Measurements from ENCODE around the gene CALML6.
"Not testable (repeated sequence)": the region's sequence is repeated elsewhere in the genome, so short reads cannot be mapped to it uniquely, and the experiment has no call there.

Gene CALML6

GRCh38 chr1:1934848-1935247 is 19.8 kb downstream of the CALML6 start:
- not testable (repeated sequence) for H3K27me3 Mint-ChIP-seq (ENCODE audit: low read depth); H3K4me3 Mint-ChIP-seq; H3K27ac Mint-ChIP-seq; H3K36me3 Mint-ChIP-seq (ENCODE audit: low read depth); DNase-seq (ENCODE audit: low spot score); H3K4me1 Mint-ChIP-seq (ENCODE audit: low read depth)
- H3K9me3 Mint-ChIP-seq = peaks cover 25% of the 10 kb centered on the region

GRCh38 chr1:1937061-1937460 is 22.0 kb downstream of the CALML6 start:
- no peak for DNase-seq (ENCODE audit: low spot score)
- peaks cover 25% of the 10 kb centered on the region for H3K9me3 Mint-ChIP-seq
- no peaks in the 10 kb centered on the region for H3K4me1 Mint-ChIP-seq (ENCODE audit: low read depth)
- peaks cover 5% of the 10 kb centered on the region for H3K36me3 Mint-ChIP-seq (ENCODE audit: low read depth)
- no peak overlapping the region for H3K4me3 Mint-ChIP-seq
- no peak overlapping the region for H3K27ac Mint-ChIP-seq
- no peaks in the 10 kb centered on the region for H3K27me3 Mint-ChIP-seq (ENCODE audit: low read depth)

- Mint-ChIP-seq H3K4me1 (ENCODE audit: low read depth) (no peaks in the 10 kb centered on the region), H3K36me3 (ENCODE audit: low read depth) (peaks cover 5% of the 10 kb centered on the region), H3K4me3 (no peak overlapping the region), H3K27ac (no peak overlapping the region), H3K27me3 (ENCODE audit: low read depth) (no peaks in the 10 kb centered on the region), H3K9me3 (peaks cover 25% of the 10 kb centered on the region)
- no peak for DNase-seq (ENCODE audit: low spot score)
Measured at GRCh38 chr1:1937549-1938275, 22.7 kb downstream of the CALML6 start.

GRCh38 chr1:1938276-1938573 is 23.2 kb downstream of the CALML6 start:
- Mint-ChIP-seq H3K4me3 (no peak overlapping the region), H3K36me3 (ENCODE audit: low read depth) (peaks cover 5% of the 10 kb centered on the region), H3K27me3 (ENCODE audit: low read depth) (no peaks in the 10 kb centered on the region), H3K27ac (no peak overlapping the region), H3K4me1 (ENCODE audit: low read depth) (no peaks in the 10 kb centered on the region), H3K9me3 (peaks cover 25% of the 10 kb centered on the region)
- DNase-seq (ENCODE audit: low spot score) = no peak

GRCh38 chr1:1938613-1939295 is 23.7 kb downstream of the CALML6 start:
- DNase-seq (ENCODE audit: low spot score) = no peak
- Mint-ChIP-seq H3K36me3 (ENCODE audit: low read depth) (peaks cover 5% of the 10 kb centered on the region), H3K4me1 (ENCODE audit: low read depth) (no peaks in the 10 kb centered on the region), H3K27me3 (ENCODE audit: low read depth) (no peaks in the 10 kb centered on the region), H3K27ac (no peak overlapping the region), H3K9me3 (peaks cover 20% of the 10 kb centered on the region), H3K4me3 (no peak overlapping the region)

- Mint-ChIP-seq H3K4me1 (ENCODE audit: low read depth) (no peaks in the 10 kb centered on the region), H3K9me3 (peaks cover 13% of the 10 kb centered on the region), H3K36me3 (ENCODE audit: low read depth) (no peaks in the 10 kb centered on the region), H3K27me3 (ENCODE audit: low read depth) (no peaks in the 10 kb centered on the region), H3K27ac (no peak overlapping the region), H3K4me3 (no peak overlapping the region)
- no peak for DNase-seq (ENCODE audit: low spot score)
Measured at GRCh38 chr1:1939296-1940122, 24.4 kb downstream of the CALML6 start.

- no peaks in the 10 kb centered on the region for H3K27me3 Mint-ChIP-seq (ENCODE audit: low read depth)
- no peak overlapping the region for H3K4me3 Mint-ChIP-seq
- no peaks in the 10 kb centered on the region for H3K4me1 Mint-ChIP-seq (ENCODE audit: low read depth)
- no peak for DNase-seq (ENCODE audit: low spot score)
- H3K27ac Mint-ChIP-seq = no peak overlapping the region
- H3K9me3 Mint-ChIP-seq = peaks cover 7% of the 10 kb centered on the region
- no peaks in the 10 kb centered on the region for H3K36me3 Mint-ChIP-seq (ENCODE audit: low read depth)
Measured at GRCh38 chr1:1940123-1940425, 25.0 kb downstream of the CALML6 start.

- H3K36me3 Mint-ChIP-seq (ENCODE audit: low read depth) = no peaks in the 10 kb centered on the region
- H3K27me3 Mint-ChIP-seq (ENCODE audit: low read depth) = no peaks in the 10 kb centered on the region
Measured at GRCh38 chr1:1941211-1941841, 26.3 kb downstream of the CALML6 start.

GRCh38 chr1:1941868-1942752 is 27.1 kb downstream of the CALML6 start:
- Mint-ChIP-seq H3K27me3 (ENCODE audit: low read depth) (no peaks in the 10 kb centered on the region), H3K4me3 (no peak overlapping the region), H3K36me3 (ENCODE audit: low read depth) (no peaks in the 10 kb centered on the region), H3K4me1 (ENCODE audit: low read depth) (no peaks in the 10 kb centered on the region), H3K27ac (no peak overlapping the region), H3K9me3 (no peaks in the 10 kb centered on the region)
- DNase-seq (ENCODE audit: low spot score) = no peak

More at GRCh38 chr1:1941211-1941841, 26.3 kb downstream of the CALML6 start:
- H3K27ac Mint-ChIP-seq = no peak overlapping the region
- H3K4me3 Mint-ChIP-seq = no peak overlapping the region
- H3K4me1 Mint-ChIP-seq (ENCODE audit: low read depth) = no peaks in the 10 kb centered on the region
- H3K9me3 Mint-ChIP-seq = no peaks in the 10 kb centered on the region
- DNase-seq (ENCODE audit: low spot score) = no peak

GRCh38 chr1:1942753-1943656 is 27.9 kb downstream of the CALML6 start:
- Mint-ChIP-seq H3K27ac (no peak overlapping the region), H3K4me3 (no peak overlapping the region), H3K9me3 (no peaks in the 10 kb centered on the region), H3K4me1 (ENCODE audit: low read depth) (no peaks in the 10 kb centered on the region), H3K36me3 (ENCODE audit: low read depth) (no peaks in the 10 kb centered on the region), H3K27me3 (ENCODE audit: low read depth) (no peaks in the 10 kb centered on the region)
- no peak for DNase-seq (ENCODE audit: low spot score)

- Mint-ChIP-seq H3K4me1 (ENCODE audit: low read depth) (no peaks in the 10 kb centered on the region), H3K27me3 (ENCODE audit: low read depth) (no peaks in the 10 kb centered on the region), H3K9me3 (no peaks in the 10 kb centered on the region), H3K27ac (no peak overlapping the region), H3K36me3 (ENCODE audit: low read depth) (no peaks in the 10 kb centered on the region), H3K4me3 (no peak overlapping the region)
- no peak for DNase-seq (ENCODE audit: low spot score)
Measured at GRCh38 chr1:1943834-1944570, 28.9 kb downstream of the CALML6 start.

- Mint-ChIP-seq H3K4me1 (ENCODE audit: low read depth) (no peaks in the 10 kb centered on the region), H3K27me3 (ENCODE audit: low read depth) (no peaks in the 10 kb centered on the region), H3K27ac (no peak overlapping the region), H3K36me3 (ENCODE audit: low read depth) (no peaks in the 10 kb centered on the region), H3K9me3 (peaks cover 7% of the 10 kb centered on the region), H3K4me3 (no peak overlapping the region)
- DNase-seq (ENCODE audit: low spot score) = no peak
Measured at GRCh38 chr1:1945782-1946393, 30.8 kb downstream of the CALML6 start.

Data from T-helper 2 cell treated with Interferon-gamma antibody and Interleukin-4, amounts not matched to agents 5 μg/mL and 100 μg/mL, for 36 hours (primary cell).